Panc1 (cell line): ENCODE data around the gene UQCC5.

Source experiments
- CTCF ChIP-seq: fragments of 450-650 bp; IDR thresholded peaks from 2 replicates; pipeline ENCODE4 v1.5.1; 2017; ENCODE audit warnings: mild to moderate bottlenecking
- POLR2AphosphoS5 ChIP-seq: IDR thresholded peaks from 2 replicates; pipeline ENCODE4 v1.6.1; 2012; ENCODE audit warnings: mild to moderate bottlenecking, low read depth, low read length, moderate library complexity
- REST ChIP-seq, 2 experiments: IDR thresholded peaks; 2 replicates each; pipeline ENCODE4 v1.6.1; 2011 to 2012; ENCODE audit warnings: low read depth in 2 of 2, control low read depth in 1 of 2, low read length in 1 of 2, mild to moderate bottlenecking in 1 of 2, moderate library complexity in 1 of 2; ENCODE audit not compliant: insufficient read depth in 1 of 2

- no peak for TF ChIP-seq CTCF
- TF ChIP-seq POLR2AphosphoS5, result no peak
- no peak for TF ChIP-seq REST (IDR thresholded peaks at IDR 0.05; ENCODE audit: insufficient read depth in 1 of 2, low read depth in 2 of 2, low read length in 1 of 2)
Observed at GRCh38 chr3:52502808-52503350, 33.5 kb upstream of the UQCC5 start.
